ENCODE data around the gene VEZF1.

GRCh38 chr17:57972151-57972550 lies 15.9 kb downstream of the VEZF1 start:
- TF ChIP-seq EZH2phosphoT487 (IDR thresholded peaks at IDR 0.05; ENCODE audit: insufficient read depth, low read depth) (no peak), EZH2 (IDR thresholded peaks at IDR 0.05; ENCODE audit: insufficient read depth, poor library complexity, severe bottlenecking) (no peak)

Measured in GM23248 (cell line).